H1 (cell line): Measurements from ENCODE around the gene SPI1. TPM values are rescaled to one million over a fixed set of nuclear protein-coding genes. Genes with fewer than 3 reads are reported as not detected.

Experiments
- CTCF ChIA-PET: fragments of 300-600 bp; sonication (Branson Sonifier 250); formaldehyde crosslinking; loops from one replicate; lab custom pipeline; 2021; ENCODE audit not compliant: partially characterized antibody; lab: Charles Lee
- POLR2A ChIA-PET: fragments of 300-600 bp; sonication (Branson Sonifier 250); formaldehyde crosslinking; loops from one replicate; lab custom pipeline; 2021; ENCODE audit warnings: inconsistent platforms; ENCODE audit not compliant: partially characterized antibody; lab: Charles Lee
- DNase-seq, 2 experiments: peaks; one replicate each; pipeline versions ENCODE4 v3.0.0 to v3.0.0-alpha.2; 2010 to 2022; ENCODE audit warnings: low spot score in 2 of 2, low read depth in 1 of 2, mixed read lengths in 1 of 2
- FAIRE-seq: peaks from 2 replicates; lab custom pipeline; 2011; peaks lifted over from hg19 to GRCh38; lab: Jason Lieb, UNC
- H2AFZ ChIP-seq: 2 replicates; pipeline ENCODE4 v1.8.1; 2012; ENCODE audit warnings: low read length, inconsistent platforms
- H2AK5ac ChIP-seq: 2 replicates; pipeline ENCODE4 v1.6.1; 2013; ENCODE audit warnings: low read depth, low read length
- H2BK120ac ChIP-seq: replicated peaks from 2 replicates; pipeline ENCODE3; 2013; ENCODE audit warnings: low read depth, low read length, inconsistent platforms
- H2BK12ac ChIP-seq: 2 replicates; pipeline ENCODE4 v1.6.1; 2013; ENCODE audit warnings: low read depth, low read length
- H2BK15ac ChIP-seq: 2 replicates; pipeline ENCODE4 v1.6.1; 2013; ENCODE audit warnings: low read length
- H2BK20ac ChIP-seq: 2 replicates; pipeline ENCODE4 v1.6.1; 2013; ENCODE audit warnings: low read length
- H2BK5ac ChIP-seq: 2 replicates; pipeline ENCODE4 v1.6.1; 2013; ENCODE audit warnings: low read depth, low read length
- H3K14ac ChIP-seq: 2 replicates; pipeline ENCODE4 v1.6.1; 2013; ENCODE audit warnings: inconsistent platforms; ENCODE audit not compliant: insufficient read length
- H3K18ac ChIP-seq: 2 replicates; pipeline ENCODE4 v1.6.1; 2013; ENCODE audit warnings: low read length; ENCODE audit errors: extremely low read depth
- H3K23ac ChIP-seq: 2 replicates; pipeline ENCODE4 v1.6.1; 2013; ENCODE audit warnings: inconsistent platforms; ENCODE audit not compliant: insufficient read length
- H3K23me2 ChIP-seq: 2 replicates; pipeline ENCODE4 v1.6.1; 2013; ENCODE audit warnings: low read depth, low read length
- H3K27ac ChIP-seq: 2 replicates; pipeline ENCODE4 v1.6.1; 2011; ENCODE audit warnings: low read depth, low read length, inconsistent platforms
- H3K27me3 ChIP-seq, 4 experiments: replicated peaks in 1 of 4; 1 replicate in 1 of 4; 2 replicates in 3 of 4; pipeline versions ENCODE4 v1.6.1 to v1.8.1; 2011 to 2013; ENCODE audit warnings: low read length in 3 of 4, mild to moderate bottlenecking in 3 of 4, inconsistent platforms in 2 of 4, mixed read lengths in 2 of 4, moderate library complexity in 1 of 4; ENCODE audit not compliant: control insufficient read depth in 3 of 4, insufficient read depth in 3 of 4; ENCODE audit errors: extremely low read depth in 1 of 4
- H3K36me3 ChIP-seq, 4 experiments: 2 replicates each; pipeline versions ENCODE4 v1.6.1 to v1.8.1; 2011 to 2013; ENCODE audit warnings: mild to moderate bottlenecking in 4 of 4, low read length in 3 of 4, moderate library complexity in 2 of 4, control low read depth in 1 of 4, inconsistent platforms in 1 of 4; ENCODE audit not compliant: insufficient read depth in 4 of 4, control insufficient read depth in 2 of 4
- H3K4ac ChIP-seq: replicated peaks from 2 replicates; pipeline ENCODE3; 2013; ENCODE audit warnings: low read length, low read depth, mixed read lengths, inconsistent platforms; ENCODE audit not compliant: insufficient read length
- H3K4me1 ChIP-seq, 4 experiments: replicated peaks in 1 of 4; 1 replicate in 1 of 4; 2 replicates in 3 of 4; pipeline versions ENCODE4 v1.6.1 to v1.8.1; 2011 to 2013; ENCODE audit warnings: low read length in 3 of 4, inconsistent platforms in 2 of 4, mixed read lengths in 1 of 4; ENCODE audit not compliant: insufficient read depth in 4 of 4, control insufficient read depth in 3 of 4
- H3K4me2 ChIP-seq, 2 experiments: 2 replicates each; pipeline versions ENCODE4 v1.6.1 to v1.8.1; 2011 to 2013; ENCODE audit warnings: low read depth in 2 of 2, low read length in 2 of 2, control low read depth in 1 of 2, inconsistent platforms in 1 of 2, mild to moderate bottlenecking in 1 of 2; ENCODE audit not compliant: insufficient read depth in 1 of 2
- H3K4me3 ChIP-seq, 4 experiments: fragments of 200-600, 300-600 bp in 1 of 4; sonication (generic), shearing (Covaris generic), sonication (Bioruptor Twin) in 1 of 4; 2 replicates each; pipeline versions ENCODE4 v1.5.1 to v1.8.1; 2011 to 2016; ENCODE audit warnings: low read length in 4 of 4, low read depth in 3 of 4, control low read depth in 2 of 4, inconsistent platforms in 2 of 4, mild to moderate bottlenecking in 2 of 4, mixed read lengths in 1 of 4, moderate library complexity in 1 of 4; ENCODE audit not compliant: insufficient read depth in 2 of 4; ENCODE audit errors: extremely low read depth in 1 of 4
- H3K56ac ChIP-seq: replicated peaks from 2 replicates; pipeline ENCODE3; 2013; ENCODE audit warnings: low read depth, mild to moderate bottlenecking, mixed read lengths, low read length, inconsistent platforms; ENCODE audit not compliant: insufficient read length
- H3K79me1 ChIP-seq: 2 replicates; pipeline ENCODE4 v1.6.1; 2013; ENCODE audit warnings: low read depth, low read length, control low read depth
- H3K79me2 ChIP-seq, 2 experiments: 2 replicates each; pipeline versions ENCODE4 v1.6.1 to v1.8.1; 2012 to 2013; ENCODE audit warnings: low read length in 2 of 2, mild to moderate bottlenecking in 2 of 2, inconsistent platforms in 1 of 2; ENCODE audit not compliant: insufficient read depth in 2 of 2, control insufficient read depth in 1 of 2
- H3K9ac ChIP-seq, 4 experiments: replicated peaks in 1 of 4; 1 replicate in 1 of 4; 2 replicates in 3 of 4; pipeline versions ENCODE4 v1.6.1 to v1.8.1; 2011 to 2013; ENCODE audit warnings: low read depth in 3 of 4, low read length in 3 of 4, control low read depth in 2 of 4, mild to moderate bottlenecking in 2 of 4, moderate library complexity in 2 of 4, inconsistent platforms in 1 of 4; ENCODE audit errors: extremely low read depth in 1 of 4
- H3K9me3 ChIP-seq, 2 experiments: 2 replicates each; pipeline versions ENCODE4 v1.6.1 to v1.8.1; 2012 to 2013; ENCODE audit warnings: mild to moderate bottlenecking in 2 of 2, moderate library complexity in 2 of 2, control low read depth in 1 of 2, inconsistent platforms in 1 of 2, low read depth in 1 of 2, low read length in 1 of 2, mixed read lengths in 1 of 2; ENCODE audit not compliant: insufficient read depth in 2 of 2
- H4K20me1 ChIP-seq, 2 experiments: replicated peaks in 1 of 2; 2 replicates each; pipeline versions ENCODE3 to v1.8.1; 2011 to 2013; ENCODE audit warnings: inconsistent platforms in 2 of 2, low read length in 2 of 2, mild to moderate bottlenecking in 1 of 2; ENCODE audit not compliant: insufficient read depth in 2 of 2, control insufficient read depth in 1 of 2
- H4K5ac ChIP-seq: 2 replicates; pipeline ENCODE4 v1.6.1; 2013; ENCODE audit warnings: low read length, low read depth, mixed read lengths, inconsistent platforms; ENCODE audit not compliant: insufficient read length
- H4K8ac ChIP-seq: 2 replicates; pipeline ENCODE4 v1.8.0; 2013; ENCODE audit warnings: mild to moderate bottlenecking, moderate library complexity, low read length, inconsistent platforms; ENCODE audit not compliant: insufficient read depth; ENCODE audit errors: extremely low read depth
- H4K91ac ChIP-seq: replicated peaks from 2 replicates; pipeline ENCODE3; 2013; ENCODE audit warnings: low read length, mixed read lengths, inconsistent platforms; ENCODE audit not compliant: insufficient read length
- BRCA1 ChIP-seq: IDR thresholded peaks from 2 replicates; pipeline ENCODE4 v1.6.1; 2012; ENCODE audit warnings: low read depth, low read length, improper control_type of control experiment
- NRF1 ChIP-seq: IDR thresholded peaks from 2 replicates; pipeline ENCODE4 v1.6.1; 2011; ENCODE audit warnings: mild to moderate bottlenecking, low read depth, low read length, improper control_type of control experiment
- POLR2A ChIP-seq, 2 experiments: IDR thresholded peaks; 1 replicate in 1 of 2; 2 replicates in 1 of 2; pipeline ENCODE4 v1.6.1; 2011; ENCODE audit warnings: low read depth in 2 of 2, low read length in 2 of 2, mild to moderate bottlenecking in 2 of 2; ENCODE audit errors: control extremely low read depth in 1 of 2
- SAP30 ChIP-seq: fragments of 300-600 bp; sonication (generic); IDR thresholded peaks from 2 replicates; pipeline ENCODE4 v1.7.1; 2012; ENCODE audit warnings: low read length, moderate library complexity, mild to moderate bottlenecking, inconsistent platforms; ENCODE audit not compliant: insufficient read depth, insufficient replicate concordance
- SIX5 ChIP-seq: IDR thresholded peaks from 2 replicates; pipeline ENCODE4 v1.6.1; 2011; ENCODE audit warnings: mild to moderate bottlenecking, low read depth, low read length
- TBP ChIP-seq: IDR thresholded peaks from 2 replicates; pipeline ENCODE4 v1.6.1; 2011; ENCODE audit warnings: low read depth, low read length, improper control_type of control experiment
- TEAD4 ChIP-seq: IDR thresholded peaks from 2 replicates; pipeline ENCODE4 v1.6.1; 2012; ENCODE audit warnings: low read depth, low read length, inconsistent platforms, mixed read lengths
- WGBS, 2 experiments: shearing (Covaris generic) in 1 of 2; methylation state at CpG; one replicate each; pipeline versions ENCODE4 v1.1.6 to v1.1.7; 2013 to 2015; ENCODE audit warnings: low lambda C conversion rate in 2 of 2, mixed read lengths in 2 of 2, inconsistent platforms in 1 of 2, low coverage in 1 of 2, missing lambda C conversion rate in 1 of 2; ENCODE audit not compliant: insufficient replicate concordance in 2 of 2, insufficient coverage in 1 of 2, insufficient read length in 1 of 2; ENCODE audit errors: extremely low coverage in 1 of 2, missing lambda C conversion rate in 1 of 2; 5-methylcytosine and 5-hydroxymethylcytosine counted together
- polyA plus RNA-seq, 7 experiments: library from polyadenylated mRNA; depleted of rRNA in 3 of 7; stranded (reverse) in 5 of 7; unstranded in 2 of 7; fragments of >200 nt in 5 of 7; fragments of 200-250 nt in 2 of 7; gene quantifications; 1 replicate in 5 of 7; 2 replicates in 1 of 7; 4 replicates in 1 of 7; pipeline versions ENCODE4 v1.2.1 to v1.2.3, GENCODE V29; 2011 to 2013; ENCODE audit warnings: missing spikeins in 2 of 7, mixed read lengths in 2 of 7
- total RNA-seq: library from RNA; stranded (reverse); fragmentation: NEBNext Ultra II Directional; extraction: Animal tissue kit (Norgen Biotek cat#: 25700); gene quantifications from 2 replicates; pipeline ENCODE4 v1.2.1, GENCODE V29; 2021
- TF ChIP-seq, protein P1 (sequence below): IDR thresholded peaks from 2 replicates; pipeline ENCODE4 v1.6.1; 2012; ENCODE audit warnings: inconsistent platforms
- TF ChIP-seq, protein P2 (sequence below): IDR thresholded peaks from 2 replicates; pipeline ENCODE4 v1.6.1; 2011; ENCODE audit warnings: low read depth, mild to moderate bottlenecking, low read length; ENCODE audit not compliant: insufficient read depth

The SPI1 gene
- total and polyA plus RNA-seq, 2 of the 8 experiments (the other 6 are each of a cell fraction or from before 2014, with no cell fraction given), result 0.12 TPM; not detected in 1

DNA sequence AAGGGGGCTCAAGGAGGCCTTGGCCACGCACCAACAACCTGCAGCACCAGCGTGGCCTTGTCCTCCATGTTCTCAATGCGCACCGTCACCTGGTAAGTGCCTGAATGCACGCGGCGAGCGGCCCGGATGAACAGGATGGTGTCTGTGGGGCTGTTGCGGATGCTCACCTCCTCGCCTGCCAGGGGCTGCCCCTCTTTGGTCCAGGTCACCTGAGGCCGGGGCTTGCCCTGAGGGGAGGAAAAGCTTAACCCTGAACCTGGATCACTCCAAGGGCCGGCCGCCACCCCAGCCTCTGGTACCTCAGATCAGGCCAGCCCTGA is 44.9 kb downstream of the SPI1 start:
- no peak for DNase-seq
- Histone ChIP-seq H3K9me3 (no peaks in the 10 kb centered on the region), H4K5ac (no peak overlapping the region), H2BK20ac (no peak overlapping the region), H3K4me1 (no peaks in the 10 kb centered on the region), H3K18ac (no peak overlapping the region), H4K8ac (0 out of 2 replicates have a peak overlapping the region, but pooled peaks have one; percentile 28), H3K79me2 (no peaks in the 10 kb centered on the region), H2AK5ac (no peak overlapping the region), H3K23me2 (no peaks in the 10 kb centered on the region), H4K20me1 (peaks cover 0 to 2% of the 10 kb centered on the region in 2 experiments), H2BK15ac (no peak overlapping the region), H3K9ac (no peak overlapping the region), H3K14ac (no peak overlapping the region), H2AFZ (no peak overlapping the region), H4K91ac (no peak overlapping the region), H3K27me3 (no peaks in the 10 kb centered on the region), H3K27ac (no peak overlapping the region), H3K79me1 (no peaks in the 10 kb centered on the region; the same call in 1 of the 2 replicates), H3K4me2 (no peak overlapping the region), H3K56ac (no peak overlapping the region), H3K4me3 (no peak overlapping the region), H3K36me3 (peaks cover 0 to 12% (median 2%) of the 10 kb centered on the region in 4 experiments; a peak in 4 of 8 replicates), H2BK5ac (no peak overlapping the region), H3K4ac (no peak overlapping the region), H2BK12ac (no peak overlapping the region), H2BK120ac (no peak overlapping the region), H3K23ac (no peak overlapping the region)
- ChIA-PET POLR2A (interaction anchor here (1.1 kb wide), 1 partner anchor 21 kb away, joined by 3 read pairs; no protein-coding TSS in a partner anchor), CTCF (interaction anchor here (0.6 to 1.8 kb wide), 7 partner anchors 13 to 100 kb away, joined by 3 to 7 read pairs (median 4); no protein-coding TSS in a partner anchor)
- WGBS, 2 experiments, result 93% methylated on average over 14 of the region's 14 CpGs; no CpG with 5 or more reads in 1 of the 2 experiments
- no peak for FAIRE-seq
- TF ChIP-seq, protein P1, sequence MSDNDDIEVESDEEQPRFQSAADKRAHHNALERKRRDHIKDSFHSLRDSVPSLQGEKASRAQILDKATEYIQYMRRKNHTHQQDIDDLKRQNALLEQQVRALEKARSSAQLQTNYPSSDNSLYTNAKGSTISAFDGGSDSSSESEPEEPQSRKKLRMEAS, result no peak
- TF ChIP-seq TEAD4 (no peak), TBP (no peak), SIX5 (no peak), NRF1 (no peak), SAP30 (no peak), BRCA1 (no peak), POLR2A (IDR thresholded peaks at IDR 0.05; ENCODE audit: control extremely low read depth in 1 of 2, low read depth in 2 of 2, low read length in 2 of 2) (no peak)
- TF ChIP-seq, protein P2, sequence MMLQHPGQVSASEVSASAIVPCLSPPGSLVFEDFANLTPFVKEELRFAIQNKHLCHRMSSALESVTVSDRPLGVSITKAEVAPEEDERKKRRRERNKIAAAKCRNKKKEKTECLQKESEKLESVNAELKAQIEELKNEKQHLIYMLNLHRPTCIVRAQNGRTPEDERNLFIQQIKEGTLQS, result no peak
